H1 (cell line): Measurements from ENCODE around the gene MORN5. TPM values are rescaled to one million over a fixed set of nuclear protein-coding genes. Genes with fewer than 3 reads are reported as not detected.

Source experiments
- CTCF ChIA-PET: fragments of 300-600 bp; sonication (Branson Sonifier 250); formaldehyde crosslinking; loops from one replicate; lab custom pipeline; 2021; ENCODE audit not compliant: partially characterized antibody; lab: Charles Lee
- POLR2A ChIA-PET: fragments of 300-600 bp; sonication (Branson Sonifier 250); formaldehyde crosslinking; loops from one replicate; lab custom pipeline; 2021; ENCODE audit warnings: inconsistent platforms; ENCODE audit not compliant: partially characterized antibody; lab: Charles Lee
- DNase-seq, 2 experiments: peaks; one replicate each; pipeline versions ENCODE4 v3.0.0 to v3.0.0-alpha.2; 2010 to 2022; ENCODE audit warnings: low spot score in 2 of 2, low read depth in 1 of 2, mixed read lengths in 1 of 2
- FAIRE-seq: peaks from 2 replicates; lab custom pipeline; 2011; peaks lifted over from hg19 to GRCh38; lab: Jason Lieb, UNC
- H2AFZ ChIP-seq: 2 replicates; pipeline ENCODE4 v1.8.1; 2012; ENCODE audit warnings: low read length, inconsistent platforms
- H2AK5ac ChIP-seq: 2 replicates; pipeline ENCODE4 v1.6.1; 2013; ENCODE audit warnings: low read depth, low read length
- H2BK120ac ChIP-seq: replicated peaks from 2 replicates; pipeline ENCODE3; 2013; ENCODE audit warnings: low read depth, low read length, inconsistent platforms
- H2BK12ac ChIP-seq: 2 replicates; pipeline ENCODE4 v1.6.1; 2013; ENCODE audit warnings: low read depth, low read length
- H2BK15ac ChIP-seq: 2 replicates; pipeline ENCODE4 v1.6.1; 2013; ENCODE audit warnings: low read length
- H2BK20ac ChIP-seq: 2 replicates; pipeline ENCODE4 v1.6.1; 2013; ENCODE audit warnings: low read length
- H2BK5ac ChIP-seq: 2 replicates; pipeline ENCODE4 v1.6.1; 2013; ENCODE audit warnings: low read depth, low read length
- H3K14ac ChIP-seq: 2 replicates; pipeline ENCODE4 v1.6.1; 2013; ENCODE audit warnings: inconsistent platforms; ENCODE audit not compliant: insufficient read length
- H3K18ac ChIP-seq: 2 replicates; pipeline ENCODE4 v1.6.1; 2013; ENCODE audit warnings: low read length; ENCODE audit errors: extremely low read depth
- H3K23ac ChIP-seq: 2 replicates; pipeline ENCODE4 v1.6.1; 2013; ENCODE audit warnings: inconsistent platforms; ENCODE audit not compliant: insufficient read length
- H3K23me2 ChIP-seq: 2 replicates; pipeline ENCODE4 v1.6.1; 2013; ENCODE audit warnings: low read depth, low read length
- H3K27ac ChIP-seq: 2 replicates; pipeline ENCODE4 v1.6.1; 2011; ENCODE audit warnings: low read depth, low read length, inconsistent platforms
- H3K27me3 ChIP-seq, 4 experiments: replicated peaks in 1 of 4; 1 replicate in 1 of 4; 2 replicates in 3 of 4; pipeline versions ENCODE4 v1.6.1 to v1.8.1; 2011 to 2013; ENCODE audit warnings: low read length in 3 of 4, mild to moderate bottlenecking in 3 of 4, inconsistent platforms in 2 of 4, mixed read lengths in 2 of 4, moderate library complexity in 1 of 4; ENCODE audit not compliant: control insufficient read depth in 3 of 4, insufficient read depth in 3 of 4; ENCODE audit errors: extremely low read depth in 1 of 4
- H3K36me3 ChIP-seq, 4 experiments: 2 replicates each; pipeline versions ENCODE4 v1.6.1 to v1.8.1; 2011 to 2013; ENCODE audit warnings: mild to moderate bottlenecking in 4 of 4, low read length in 3 of 4, moderate library complexity in 2 of 4, control low read depth in 1 of 4, inconsistent platforms in 1 of 4; ENCODE audit not compliant: insufficient read depth in 4 of 4, control insufficient read depth in 2 of 4
- H3K4ac ChIP-seq: replicated peaks from 2 replicates; pipeline ENCODE3; 2013; ENCODE audit warnings: low read length, low read depth, mixed read lengths, inconsistent platforms; ENCODE audit not compliant: insufficient read length
- H3K4me1 ChIP-seq, 4 experiments: replicated peaks in 1 of 4; 1 replicate in 1 of 4; 2 replicates in 3 of 4; pipeline versions ENCODE4 v1.6.1 to v1.8.1; 2011 to 2013; ENCODE audit warnings: low read length in 3 of 4, inconsistent platforms in 2 of 4, mixed read lengths in 1 of 4; ENCODE audit not compliant: insufficient read depth in 4 of 4, control insufficient read depth in 3 of 4
- H3K4me2 ChIP-seq, 2 experiments: 2 replicates each; pipeline versions ENCODE4 v1.6.1 to v1.8.1; 2011 to 2013; ENCODE audit warnings: low read depth in 2 of 2, low read length in 2 of 2, control low read depth in 1 of 2, inconsistent platforms in 1 of 2, mild to moderate bottlenecking in 1 of 2; ENCODE audit not compliant: insufficient read depth in 1 of 2
- H3K4me3 ChIP-seq, 4 experiments: fragments of 200-600, 300-600 bp in 1 of 4; sonication (generic), shearing (Covaris generic), sonication (Bioruptor Twin) in 1 of 4; 2 replicates each; pipeline versions ENCODE4 v1.5.1 to v1.8.1; 2011 to 2016; ENCODE audit warnings: low read length in 4 of 4, low read depth in 3 of 4, control low read depth in 2 of 4, inconsistent platforms in 2 of 4, mild to moderate bottlenecking in 2 of 4, mixed read lengths in 1 of 4, moderate library complexity in 1 of 4; ENCODE audit not compliant: insufficient read depth in 2 of 4; ENCODE audit errors: extremely low read depth in 1 of 4
- H3K56ac ChIP-seq: replicated peaks from 2 replicates; pipeline ENCODE3; 2013; ENCODE audit warnings: low read depth, mild to moderate bottlenecking, mixed read lengths, low read length, inconsistent platforms; ENCODE audit not compliant: insufficient read length
- H3K79me1 ChIP-seq: 2 replicates; pipeline ENCODE4 v1.6.1; 2013; ENCODE audit warnings: low read depth, low read length, control low read depth
- H3K79me2 ChIP-seq, 2 experiments: 2 replicates each; pipeline versions ENCODE4 v1.6.1 to v1.8.1; 2012 to 2013; ENCODE audit warnings: low read length in 2 of 2, mild to moderate bottlenecking in 2 of 2, inconsistent platforms in 1 of 2; ENCODE audit not compliant: insufficient read depth in 2 of 2, control insufficient read depth in 1 of 2
- H3K9ac ChIP-seq, 4 experiments: replicated peaks in 1 of 4; 1 replicate in 1 of 4; 2 replicates in 3 of 4; pipeline versions ENCODE4 v1.6.1 to v1.8.1; 2011 to 2013; ENCODE audit warnings: low read depth in 3 of 4, low read length in 3 of 4, control low read depth in 2 of 4, mild to moderate bottlenecking in 2 of 4, moderate library complexity in 2 of 4, inconsistent platforms in 1 of 4; ENCODE audit errors: extremely low read depth in 1 of 4
- H3K9me3 ChIP-seq, 2 experiments: 2 replicates each; pipeline versions ENCODE4 v1.6.1 to v1.8.1; 2012 to 2013; ENCODE audit warnings: mild to moderate bottlenecking in 2 of 2, moderate library complexity in 2 of 2, control low read depth in 1 of 2, inconsistent platforms in 1 of 2, low read depth in 1 of 2, low read length in 1 of 2, mixed read lengths in 1 of 2; ENCODE audit not compliant: insufficient read depth in 2 of 2
- H4K20me1 ChIP-seq, 2 experiments: replicated peaks in 1 of 2; 2 replicates each; pipeline versions ENCODE3 to v1.8.1; 2011 to 2013; ENCODE audit warnings: inconsistent platforms in 2 of 2, low read length in 2 of 2, mild to moderate bottlenecking in 1 of 2; ENCODE audit not compliant: insufficient read depth in 2 of 2, control insufficient read depth in 1 of 2
- H4K5ac ChIP-seq: 2 replicates; pipeline ENCODE4 v1.6.1; 2013; ENCODE audit warnings: low read length, low read depth, mixed read lengths, inconsistent platforms; ENCODE audit not compliant: insufficient read length
- H4K8ac ChIP-seq: 2 replicates; pipeline ENCODE4 v1.8.0; 2013; ENCODE audit warnings: mild to moderate bottlenecking, moderate library complexity, low read length, inconsistent platforms; ENCODE audit not compliant: insufficient read depth; ENCODE audit errors: extremely low read depth
- H4K91ac ChIP-seq: replicated peaks from 2 replicates; pipeline ENCODE3; 2013; ENCODE audit warnings: low read length, mixed read lengths, inconsistent platforms; ENCODE audit not compliant: insufficient read length
- EP300 ChIP-seq, 2 experiments: IDR thresholded peaks; 1 replicate in 1 of 2; 2 replicates in 1 of 2; pipeline ENCODE4 v1.6.1; 2011 to 2012; ENCODE audit warnings: low read depth in 2 of 2, low read length in 2 of 2, mild to moderate bottlenecking in 2 of 2, borderline replicate concordance in 1 of 2, inconsistent platforms in 1 of 2, moderate library complexity in 1 of 2
- HDAC6 ChIP-seq: IDR thresholded peaks from one replicate; pipeline ENCODE4 v1.7.1; 2012; ENCODE audit warnings: low read depth, mild to moderate bottlenecking, inconsistent platforms, low read length, moderate library complexity
- NANOG ChIP-seq: IDR thresholded peaks from 2 replicates; pipeline ENCODE4 v1.6.1; 2011; ENCODE audit warnings: low read length, low read depth, mild to moderate bottlenecking, inconsistent platforms; ENCODE audit not compliant: insufficient read depth, poor library complexity, severe bottlenecking
- POLR2AphosphoS5 ChIP-seq: IDR thresholded peaks from 2 replicates; pipeline ENCODE4 v1.6.1; 2011; ENCODE audit warnings: low read depth, low read length
- RAD21 ChIP-seq, 2 experiments: IDR thresholded peaks in 1 of 2; conservative IDR thresholded peaks in 1 of 2; 2 replicates each; pipeline ENCODE4 v1.6.1; 2011; ENCODE audit warnings: low read depth in 2 of 2, low read length in 2 of 2, improper control_type of control experiment in 1 of 2, inconsistent platforms in 1 of 2, mild to moderate bottlenecking in 1 of 2, moderate library complexity in 1 of 2
- RXRA ChIP-seq: IDR thresholded peaks from 2 replicates; pipeline ENCODE4 v1.6.1; 2011; ENCODE audit warnings: low read depth, mild to moderate bottlenecking, low read length, moderate library complexity; ENCODE audit not compliant: insufficient read depth
- TAF7 ChIP-seq: optimal IDR thresholded peaks from 2 replicates; pipeline ENCODE3; 2011; ENCODE audit warnings: low read depth, mild to moderate bottlenecking, inconsistent platforms, low read length, moderate library complexity, borderline replicate concordance
- TEAD4 ChIP-seq: IDR thresholded peaks from 2 replicates; pipeline ENCODE4 v1.6.1; 2012; ENCODE audit warnings: low read depth, low read length, inconsistent platforms, mixed read lengths
- WGBS, 2 experiments: shearing (Covaris generic) in 1 of 2; methylation state at CpG; one replicate each; pipeline versions ENCODE4 v1.1.6 to v1.1.7; 2013 to 2015; ENCODE audit warnings: low lambda C conversion rate in 2 of 2, mixed read lengths in 2 of 2, inconsistent platforms in 1 of 2, low coverage in 1 of 2, missing lambda C conversion rate in 1 of 2; ENCODE audit not compliant: insufficient replicate concordance in 2 of 2, insufficient coverage in 1 of 2, insufficient read length in 1 of 2; ENCODE audit errors: extremely low coverage in 1 of 2, missing lambda C conversion rate in 1 of 2; 5-methylcytosine and 5-hydroxymethylcytosine counted together
- polyA plus RNA-seq, 7 experiments: library from polyadenylated mRNA; depleted of rRNA in 3 of 7; stranded (reverse) in 5 of 7; unstranded in 2 of 7; fragments of >200 nt in 5 of 7; fragments of 200-250 nt in 2 of 7; gene quantifications; 1 replicate in 5 of 7; 2 replicates in 1 of 7; 4 replicates in 1 of 7; pipeline versions ENCODE4 v1.2.1 to v1.2.3, GENCODE V29; 2011 to 2013; ENCODE audit warnings: missing spikeins in 2 of 7, mixed read lengths in 2 of 7
- total RNA-seq: library from RNA; stranded (reverse); fragmentation: NEBNext Ultra II Directional; extraction: Animal tissue kit (Norgen Biotek cat#: 25700); gene quantifications from 2 replicates; pipeline ENCODE4 v1.2.1, GENCODE V29; 2021

MORN5 gene
- total and polyA plus RNA-seq, 2 of the 8 experiments (the other 6 are each of a cell fraction or from before 2014, with no cell fraction given), result not detected

- Histone ChIP-seq H3K27me3 (peaks cover 0 to 6% (median 5%) of the 10 kb centered on the region in 4 experiments; a peak in 4 of 7 replicates), H3K18ac (peak overlapping the region; percentile 48; the same call in 1 of the 2 replicates), H3K4me1 (peaks cover 14 to 21% (median 17%) of the 10 kb centered on the region in 4 experiments), H3K9me3 (no peaks in the 10 kb centered on the region), H3K4ac (no peak overlapping the region), H3K14ac (no peak overlapping the region), H3K36me3 (no peaks in the 10 kb centered on the region), H2BK12ac (peak overlapping the region; percentile 64; the same call in 1 of the 2 replicates), H4K8ac (no peak overlapping the region), H4K5ac (no peak overlapping the region), H2AFZ (no peak overlapping the region), H3K79me1 (no peaks in the 10 kb centered on the region), H2AK5ac (peak overlapping the region; percentile 33; the same call in 1 of the 2 replicates), H3K4me2 (no peak overlapping the region; a peak in 1 of 4 replicates), H3K9ac (no peak overlapping the region), H2BK120ac (no peak overlapping the region), H3K27ac (no peak overlapping the region), H2BK20ac (peak overlapping the region; percentile 90; the same call in 1 of the 2 replicates), H4K91ac (no peak overlapping the region), H3K4me3 (no peak overlapping the region), H2BK15ac (0 out of 2 replicates have a peak overlapping the region, but pooled peaks have one; percentile 18), H3K79me2 (no peaks in the 10 kb centered on the region), H2BK5ac (peak overlapping the region; percentile 77; the same call in 1 of the 2 replicates), H3K23ac (no peak overlapping the region), H4K20me1 (peaks cover 0 to 1% of the 10 kb centered on the region in 2 experiments), H3K23me2 (0 out of 2 replicates have a peak, but pooled peaks cover 2% of the 10 kb centered on the region), H3K56ac (no peak overlapping the region)
- WGBS, 2 experiments, result 92% methylated on average over 4 of the region's 4 CpGs; no CpG with 5 or more reads in 1 of the 2 experiments
- FAIRE-seq (no peak), DNase-seq (no peak)
- no peak for TF ChIP-seq TAF7
- TF ChIP-seq NANOG, result no peak
- no peak for TF ChIP-seq HDAC6
- TF ChIP-seq POLR2AphosphoS5, result no peak
- TF ChIP-seq TEAD4, result no peak
- TF ChIP-seq RXRA, result no peak
- TF ChIP-seq EP300 (IDR thresholded peaks at IDR 0.05; ENCODE audit: borderline replicate concordance in 1 of 2, low read depth in 2 of 2, low read length in 2 of 2), result no peak
- TF ChIP-seq RAD21 (IDR thresholded peaks at IDR 0.05 in 1 of 2, conservative IDR thresholded peaks at IDR 0.05 in 1 of 2; ENCODE audit: low read depth in 2 of 2, low read length in 2 of 2), result no peak
- POLR2A ChIA-PET, result no interaction called here
- CTCF ChIA-PET, result interaction anchor here (0.6 to 9.9 kb wide), 11 partner anchors 9 to 320 kb away, joined by 3 to 152 read pairs (median 7); partner anchors contain the start of genes MORN5 and NDUFA8
These were observed 27.2 kb upstream of the MORN5 start for GRCh38 chr9:122132539-122132938.
